ENCODE measurements around the gene TNFAIP2. TPM values are rescaled to one million over a fixed set of nuclear protein-coding genes. Genes with fewer than 3 reads are reported as not detected.
"Not testable (repeated sequence)": the region's sequence is repeated elsewhere in the genome, so short reads cannot be mapped to it uniquely, and the experiment has no call there.

The TNFAIP2 gene
- total and polyA plus RNA-seq, 2 experiments from 2014 or later, result 0.32 to 1.2 TPM

- H3K27me3 ChIP-seq, result no peaks in the 10 kb centered on the region
- H3K4me3 ChIP-seq, result no peak overlapping the region
- peak in 1 of 2 donors; percentile 50 for DNase-seq (ENCODE audit: low read depth in 1 of 2, low spot score in 1 of 2)
- no peak overlapping the region for H3K27ac ChIP-seq
- H3K36me3 ChIP-seq, result no peaks in the 10 kb centered on the region
- H3K4me1 ChIP-seq (ENCODE audit: low read depth), result no peaks in the 10 kb centered on the region
- TF ChIP-seq CTCF (IDR thresholded peaks at IDR 0.05; ENCODE audit: low read depth, low read length), result no peak
- no peaks in the 10 kb centered on the region for H3K9me3 ChIP-seq (ENCODE audit: low read depth)
These were observed 37.8 kb downstream of the TNFAIP2 start for GRCh38 chr14:103161054-103161397.

GRCh38 chr14:103163199-103163598, 39.9 kb downstream of the TNFAIP2 start:
- H3K27me3 ChIP-seq, result no peaks in the 10 kb centered on the region
- H3K9me3 ChIP-seq (ENCODE audit: low read depth), result no peaks in the 10 kb centered on the region
- DNase-seq (ENCODE audit: low read depth in 1 of 2, low spot score in 1 of 2), result no peak
- no peak overlapping the region for H3K4me3 ChIP-seq
- no peaks in the 10 kb centered on the region for H3K4me1 ChIP-seq (ENCODE audit: low read depth)
- H3K27ac ChIP-seq, result no peak overlapping the region
- no peak for TF ChIP-seq CTCF (IDR thresholded peaks at IDR 0.05; ENCODE audit: low read depth, low read length)
- no peaks in the 10 kb centered on the region for H3K36me3 ChIP-seq

GRCh38 chr14:103164006-103164405, 40.7 kb downstream of the TNFAIP2 start:
- Histone ChIP-seq H3K9me3 (ENCODE audit: low read depth) (no peaks in the 10 kb centered on the region), H3K4me1 (ENCODE audit: low read depth) (no peaks in the 10 kb centered on the region), H3K36me3 (no peaks in the 10 kb centered on the region), H3K27ac (no peak overlapping the region), H3K4me3 (no peak overlapping the region), H3K27me3 (no peaks in the 10 kb centered on the region)
- DNase-seq (ENCODE audit: low read depth in 1 of 2, low spot score in 1 of 2), result no peak
- no peak for TF ChIP-seq CTCF (IDR thresholded peaks at IDR 0.05; ENCODE audit: low read depth, low read length)

- Histone ChIP-seq H3K9me3 (ENCODE audit: low read depth) (no peaks in the 10 kb centered on the region), H3K4me3 (no peak overlapping the region), H3K4me1 (ENCODE audit: low read depth) (no peaks in the 10 kb centered on the region), H3K36me3 (no peaks in the 10 kb centered on the region), H3K27me3 (no peaks in the 10 kb centered on the region), H3K27ac (no peak overlapping the region)
- no peak for TF ChIP-seq CTCF (IDR thresholded peaks at IDR 0.05; ENCODE audit: low read depth, low read length)
- DNase-seq (ENCODE audit: low read depth in 1 of 2, low spot score in 1 of 2), result no peak
These were observed 41.5 kb downstream of the TNFAIP2 start for GRCh38 chr14:103164779-103165178.

GRCh38 chr14:103165323-103165722, 42.1 kb downstream of the TNFAIP2 start:
- Histone ChIP-seq H3K27ac (no peak overlapping the region), H3K27me3 (no peaks in the 10 kb centered on the region), H3K4me3 (no peak overlapping the region), H3K9me3 (ENCODE audit: low read depth) (no peaks in the 10 kb centered on the region), H3K4me1 (ENCODE audit: low read depth) (no peaks in the 10 kb centered on the region), H3K36me3 (no peaks in the 10 kb centered on the region)
- TF ChIP-seq CTCF (IDR thresholded peaks at IDR 0.05; ENCODE audit: low read depth, low read length), result no peak
- no peak for DNase-seq (ENCODE audit: low read depth in 1 of 2, low spot score in 1 of 2)

- Histone ChIP-seq H3K27me3 (no peaks in the 10 kb centered on the region), H3K9me3 (ENCODE audit: low read depth) (no peaks in the 10 kb centered on the region), H3K27ac (no peak overlapping the region), H3K4me1 (ENCODE audit: low read depth) (no peaks in the 10 kb centered on the region), H3K36me3 (no peaks in the 10 kb centered on the region), H3K4me3 (no peak overlapping the region)
- DNase-seq (ENCODE audit: low read depth in 1 of 2, low spot score in 1 of 2), result no peak
- no peak for TF ChIP-seq CTCF (IDR thresholded peaks at IDR 0.05; ENCODE audit: low read depth, low read length)
These were observed 46.7 kb downstream of the TNFAIP2 start for GRCh38 chr14:103169954-103170353.

- H3K27me3 ChIP-seq; DNase-seq (ENCODE audit: low read depth in 1 of 2, low spot score in 1 of 2); H3K9me3 ChIP-seq (ENCODE audit: low read depth); H3K4me3 ChIP-seq; H3K36me3 ChIP-seq; H3K4me1 ChIP-seq (ENCODE audit: low read depth); H3K27ac ChIP-seq: not testable (repeated sequence)
These were observed 47.9 kb downstream of the TNFAIP2 start for GRCh38 chr14:103171206-103171605.
